HG02763 (cell line): ENCODE data around the gene GPX3.

Source experiments
- ATAC-seq: cut with Tn5 transposase; IDR thresholded peaks from one replicate; pipeline ENCODE4 v1.9.1; 2021; ENCODE audit warnings: mild to moderate bottlenecking, moderate library complexity; ENCODE audit not compliant: unreplicated experiment

The GPX3 gene

DNA sequence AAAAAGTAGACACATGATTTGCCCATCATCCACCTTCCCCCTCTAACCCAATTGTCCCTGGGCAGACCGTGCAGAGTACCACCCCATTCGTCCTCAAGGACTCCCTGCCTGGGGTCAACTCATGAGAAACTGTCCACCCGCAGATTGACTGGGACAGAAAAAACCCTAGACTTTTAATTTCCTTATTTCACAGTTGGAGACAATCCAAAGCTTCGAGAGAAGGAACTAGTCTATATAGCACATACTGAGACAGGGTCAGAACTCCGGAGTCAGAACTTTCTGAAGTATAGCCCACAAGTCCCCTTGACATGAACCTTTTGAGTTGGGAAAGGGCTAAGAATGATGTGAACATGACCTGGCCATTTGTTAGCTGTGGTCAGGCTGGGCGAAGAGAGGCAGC is 7.5 kb upstream of the GPX3 start:
- ATAC-seq: no peak

GRCh38 chr5:151014680-151015343 is 5.6 kb upstream of the GPX3 start:
- ATAC-seq: no peak

DNA sequence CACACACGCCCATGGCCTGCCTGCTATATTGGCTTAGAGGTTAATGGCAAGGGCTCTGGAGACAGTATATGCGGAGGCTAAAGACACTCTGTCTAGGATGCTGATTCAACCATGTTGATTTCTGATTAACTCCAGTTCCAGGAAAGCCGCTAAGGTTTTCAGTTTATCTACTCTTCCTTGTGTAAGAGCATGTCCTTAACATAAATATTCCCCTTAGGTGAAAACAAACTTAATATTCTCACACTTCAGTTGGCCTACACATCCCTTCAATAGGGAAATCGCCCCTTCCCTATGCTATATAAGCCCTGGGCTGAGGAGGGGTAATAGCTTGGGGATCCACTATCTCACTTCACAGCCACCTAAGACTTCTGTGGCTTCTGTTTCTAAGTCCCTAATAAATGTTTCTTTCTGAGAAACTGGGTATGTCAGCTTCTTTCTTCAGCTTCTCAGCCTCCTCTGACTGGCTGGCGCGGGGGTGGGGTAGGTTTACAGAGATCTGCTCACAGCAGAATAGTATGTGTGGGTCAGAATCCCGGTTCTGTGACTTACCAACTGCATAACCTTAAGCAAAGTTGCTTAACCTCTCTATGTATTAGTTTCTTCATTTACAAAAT is 4.3 kb upstream of the GPX3 start:
- no peak for ATAC-seq

- ATAC-seq: no peak
These were observed 3.7 kb upstream of the GPX3 start for GRCh38 chr5:151016700-151017099.

- no peak for ATAC-seq
These were observed 2.5 kb upstream of the GPX3 start for GRCh38 chr5:151017897-151018296.

DNA sequence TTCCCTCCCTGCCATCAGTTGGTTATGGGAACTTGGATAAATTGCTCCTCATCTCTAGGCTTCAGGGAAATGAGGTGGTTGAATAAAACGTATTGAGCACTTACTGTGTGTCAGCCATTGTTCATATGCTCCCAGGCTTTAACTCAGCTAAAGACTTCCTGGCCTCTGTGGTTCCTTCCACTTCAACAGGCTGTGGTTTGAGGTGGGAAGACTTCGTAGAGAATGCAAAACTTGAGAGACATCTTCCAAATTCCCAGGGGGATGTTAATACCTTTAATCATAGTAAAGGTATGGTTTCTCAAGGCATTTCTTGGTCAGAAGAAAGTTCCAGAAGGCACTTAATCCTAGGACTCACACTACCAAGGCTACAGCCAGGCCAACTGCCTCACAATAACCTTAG is 1.5 kb upstream of the GPX3 start:
- ATAC-seq: no peak

DNA sequence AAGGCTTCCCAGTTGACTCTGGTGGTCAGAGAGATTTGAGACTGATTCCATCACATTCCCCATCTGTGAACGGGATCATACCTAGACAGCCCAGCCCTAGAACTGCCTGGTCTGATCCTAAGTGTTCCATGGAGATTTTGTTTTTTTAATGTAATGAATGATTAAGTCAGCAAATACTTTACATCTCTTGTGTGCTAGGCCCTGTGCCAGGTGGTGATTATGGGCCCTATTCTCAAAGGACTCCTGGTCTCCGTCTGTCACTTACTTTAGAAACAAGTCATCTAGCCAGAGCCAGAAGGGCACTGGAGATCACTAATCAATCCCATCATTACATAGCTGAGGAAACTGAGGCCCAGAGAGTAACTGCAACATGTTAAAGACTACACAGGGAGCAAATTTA is 1.1 kb upstream of the GPX3 start:
- no peak for ATAC-seq

DNA sequence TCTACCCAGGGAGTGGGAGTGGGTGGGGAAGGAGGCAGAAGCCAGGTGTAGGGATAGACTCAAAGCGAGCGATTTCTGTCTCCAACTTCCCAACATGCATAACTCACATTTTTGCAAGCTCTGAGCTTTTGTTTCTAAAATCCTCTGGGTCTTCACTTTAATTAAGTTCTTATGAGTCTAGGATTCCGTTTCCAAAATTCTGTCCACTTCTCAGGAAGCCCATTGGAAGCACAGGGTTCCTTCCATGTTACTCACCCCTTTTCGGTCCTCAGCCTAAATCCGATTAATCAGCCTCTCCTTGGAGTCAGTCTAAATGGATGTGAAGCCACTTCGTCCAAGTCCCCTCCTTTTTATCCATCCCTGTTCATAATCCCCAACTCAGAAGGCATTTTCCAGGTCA is 1.4 kb downstream of the GPX3 start:
- ATAC-seq: no peak

DNA sequence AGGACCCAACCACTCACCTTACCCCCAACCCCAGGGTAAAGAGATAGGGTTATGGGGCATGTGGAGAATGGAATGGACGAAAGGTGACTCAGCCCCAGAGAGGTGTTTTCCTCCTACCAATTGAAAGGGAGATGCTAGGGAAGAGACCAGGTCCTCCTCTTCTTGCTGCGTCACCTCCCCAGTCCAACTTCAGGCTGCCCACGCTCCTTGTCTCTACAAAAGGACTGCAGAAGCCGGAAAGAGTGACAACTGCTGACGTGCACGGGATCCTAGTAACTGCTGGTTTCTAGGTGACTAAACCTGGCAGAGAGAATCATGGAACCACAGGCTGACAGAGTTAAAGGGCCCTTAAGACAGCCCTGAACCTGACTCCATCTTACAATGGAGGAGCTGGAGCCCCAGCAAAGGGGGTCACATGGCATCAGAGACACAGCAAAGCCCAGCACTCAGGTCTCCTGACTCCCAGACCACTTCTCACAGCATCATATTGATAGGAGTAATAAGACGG is 2.2 kb downstream of the GPX3 start:
- ATAC-seq: no peak

- ATAC-seq: no peak
These were observed 2.7 kb downstream of the GPX3 start for GRCh38 chr5:151023047-151023615.

GRCh38 chr5:151023651-151024050 is 3.3 kb downstream of the GPX3 start:
- no peak for ATAC-seq

DNA sequence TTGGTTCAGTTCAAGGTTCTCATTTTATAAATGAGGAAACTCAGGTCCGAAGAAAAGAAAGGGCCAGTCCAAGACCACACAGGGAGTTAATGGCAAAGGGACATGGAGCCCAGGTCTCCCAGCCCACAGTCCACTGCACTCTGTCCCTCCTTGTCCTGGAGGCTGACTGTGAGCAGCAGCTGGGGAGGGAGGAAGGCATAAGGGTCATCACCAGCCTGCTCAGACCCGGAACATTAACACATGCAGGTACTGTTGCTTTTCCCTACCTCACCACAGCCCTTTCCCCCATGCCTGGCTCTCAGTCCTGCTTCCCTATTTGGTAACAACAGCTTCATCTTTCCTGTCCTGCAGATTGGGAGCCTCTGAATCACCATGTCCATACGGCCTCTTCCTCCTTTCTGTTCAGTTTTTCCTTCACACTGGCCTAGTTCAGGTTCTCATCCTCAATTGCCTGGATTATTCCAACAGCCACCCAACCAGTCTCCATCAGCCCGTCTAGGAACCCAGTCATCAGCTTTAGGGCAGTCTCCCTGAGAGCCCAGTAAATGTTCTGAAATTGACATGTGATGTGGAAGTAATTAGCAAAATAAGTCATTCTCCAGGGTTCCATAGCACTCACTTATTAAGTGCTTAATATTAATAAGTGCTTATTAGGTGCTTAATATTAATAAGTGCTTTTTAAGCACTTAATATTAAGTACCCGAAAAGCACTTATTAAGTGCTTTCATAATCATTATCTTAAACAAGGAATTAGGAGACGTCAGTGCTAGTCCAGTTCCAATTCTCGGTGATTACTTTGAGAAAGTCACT is 4.3 kb downstream of the GPX3 start:
- no peak for ATAC-seq

DNA sequence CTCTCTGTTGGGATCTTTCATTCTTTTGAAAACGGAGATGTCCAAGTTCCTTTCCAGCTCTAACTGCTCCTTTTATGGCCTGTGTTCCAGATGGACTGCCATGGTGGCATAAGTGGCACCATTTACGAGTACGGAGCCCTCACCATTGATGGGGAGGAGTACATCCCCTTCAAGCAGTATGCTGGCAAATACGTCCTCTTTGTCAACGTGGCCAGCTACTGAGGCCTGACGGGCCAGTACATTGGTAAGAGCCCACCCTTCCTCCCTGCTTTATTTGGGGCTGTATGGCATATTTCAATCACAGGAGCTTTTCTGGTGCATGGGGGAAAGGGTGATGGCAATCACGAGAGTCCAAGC is 4.8 kb downstream of the GPX3 start:
- ATAC-seq: no peak

- no peak for ATAC-seq
These were observed 5.7 kb downstream of the GPX3 start for GRCh38 chr5:151026088-151026487.

DNA sequence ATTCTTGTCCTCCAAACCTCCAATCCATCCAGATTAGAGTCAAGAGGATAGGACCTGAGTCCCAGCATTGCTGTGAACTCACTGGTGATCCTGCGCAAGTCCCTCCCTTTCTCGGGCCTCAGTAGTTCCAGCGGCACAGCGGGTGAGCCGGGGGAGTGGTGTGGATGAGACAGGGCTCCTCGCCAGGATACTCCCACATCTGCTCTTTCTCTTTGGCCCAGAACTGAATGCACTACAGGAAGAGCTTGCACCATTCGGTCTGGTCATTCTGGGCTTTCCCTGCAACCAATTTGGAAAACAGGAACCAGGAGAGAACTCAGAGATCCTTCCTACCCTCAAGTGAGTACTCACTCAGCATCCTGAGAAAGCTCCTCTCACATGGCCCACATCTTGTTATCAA is 6.3 kb downstream of the GPX3 start:
- no peak for ATAC-seq

DNA sequence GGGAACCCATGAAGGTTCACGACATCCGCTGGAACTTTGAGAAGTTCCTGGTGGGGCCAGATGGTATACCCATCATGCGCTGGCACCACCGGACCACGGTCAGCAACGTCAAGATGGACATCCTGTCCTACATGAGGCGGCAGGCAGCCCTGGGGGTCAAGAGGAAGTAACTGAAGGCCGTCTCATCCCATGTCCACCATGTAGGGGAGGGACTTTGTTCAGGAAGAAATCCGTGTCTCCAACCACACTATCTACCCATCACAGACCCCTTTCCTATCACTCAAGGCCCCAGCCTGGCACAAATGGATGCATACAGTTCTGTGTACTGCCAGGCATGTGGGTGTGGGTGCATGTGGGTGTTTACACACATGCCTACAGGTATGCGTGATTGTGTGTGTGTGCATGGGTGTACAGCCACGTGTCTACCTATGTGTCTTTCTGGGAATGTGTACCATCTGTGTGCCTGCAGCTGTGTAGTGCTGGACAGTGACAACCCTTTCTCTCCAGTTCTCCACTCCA is 7.6 kb downstream of the GPX3 start:
- ATAC-seq: no peak

GRCh38 chr5:151028717-151029116 is 8.3 kb downstream of the GPX3 start:
- no peak for ATAC-seq

DNA sequence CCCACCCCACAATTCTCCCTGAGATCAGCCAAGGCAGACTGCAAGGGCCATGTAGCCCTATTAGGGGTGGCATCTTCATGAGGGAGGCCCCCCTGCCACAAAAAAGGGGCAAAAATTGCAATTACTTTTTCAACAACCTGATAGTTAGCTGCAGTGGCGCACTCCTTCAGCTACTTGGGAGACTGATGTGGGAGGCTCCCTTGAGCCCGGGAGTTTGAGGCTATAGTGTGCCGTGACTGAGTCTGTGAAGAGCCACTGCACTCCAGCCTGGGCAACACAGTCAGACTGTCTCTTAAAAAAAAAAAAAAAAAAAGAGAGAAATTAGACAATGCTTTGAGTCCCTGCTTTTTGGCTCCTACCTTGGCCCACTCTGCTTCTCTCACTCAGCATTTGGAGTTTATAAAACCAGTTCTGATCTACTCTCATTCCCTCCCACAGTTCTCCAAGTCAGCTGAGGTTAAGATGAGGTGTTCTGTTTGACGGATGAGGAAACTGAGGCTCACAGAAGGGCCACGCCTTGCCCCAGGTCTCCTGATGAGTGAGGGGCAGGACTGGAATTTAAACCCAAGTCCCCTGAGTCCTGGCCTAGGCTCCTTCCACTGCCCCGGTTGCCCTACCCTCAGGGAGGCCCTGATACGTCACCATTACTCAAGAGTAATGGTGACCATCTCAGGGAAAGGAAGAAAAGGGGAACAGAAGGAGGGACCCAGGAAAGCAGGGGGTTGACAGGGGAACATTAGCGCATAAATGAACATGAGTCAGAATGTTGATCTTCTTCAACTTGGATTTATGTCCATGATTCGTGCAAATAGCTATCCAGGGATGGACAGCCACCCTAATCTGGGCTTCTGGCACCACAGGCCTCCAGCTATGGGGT is 9.0 kb downstream of the GPX3 start:
- no peak for ATAC-seq

GRCh38 chr5:151030056-151030336 is 9.6 kb downstream of the GPX3 start:
- ATAC-seq: no peak

GRCh38 chr5:151030379-151030778 is 10.0 kb downstream of the GPX3 start:
- no peak for ATAC-seq

DNA sequence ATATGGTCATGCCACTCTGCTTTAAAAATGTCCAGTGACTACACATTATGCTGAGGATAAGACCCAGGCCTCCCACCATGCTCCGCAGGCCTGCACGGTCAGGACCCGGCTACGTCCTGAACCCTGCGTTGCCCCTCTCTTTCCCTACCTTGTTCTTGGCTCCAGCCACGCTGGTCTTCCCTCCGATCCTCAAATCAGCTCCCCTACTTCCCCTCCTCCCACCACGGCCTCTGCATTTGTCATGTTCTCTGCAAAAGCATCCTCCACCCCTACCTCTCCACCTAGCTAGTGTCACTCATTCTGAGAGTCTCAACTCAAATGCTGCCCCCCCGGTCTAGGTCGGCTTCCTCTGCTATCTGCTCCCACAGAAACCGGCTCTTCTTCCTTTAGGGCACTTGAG is 11.2 kb downstream of the GPX3 start:
- ATAC-seq: no peak
